HepG2 (cell line): ENCODE measurements around the gene SETD5. TPM values are rescaled to one million over a fixed set of nuclear protein-coding genes. Genes with fewer than 3 reads are reported as not detected.

ENCODE experiments used
- E2F1 ChIP-seq: sonication (generic); formaldehyde crosslinking; IDR thresholded peaks from 2 replicates; pipeline ENCODE4 v1.5.0; 2020; ENCODE audit warnings: missing genetic modification reagents
- KDM6A ChIP-seq: IDR thresholded peaks from 2 replicates; pipeline ENCODE4 v1.6.1; 2016; ENCODE audit warnings: low read depth
- MNT ChIP-seq: fragments of 450-650 bp; IDR thresholded peaks from 2 replicates; pipeline ENCODE4 v1.6.1; 2016
- NFYC ChIP-seq: IDR thresholded peaks from 2 replicates; pipeline ENCODE4 v1.6.1; 2016; ENCODE audit warnings: missing genetic modification reagents, missing compliant biosample characterization
- SOX13 ChIP-seq, 3 experiments: fragments of 450-650 bp in 1 of 3; sonication (generic) in 1 of 3; formaldehyde crosslinking in 1 of 3; IDR thresholded peaks in 2 of 3; conservative IDR thresholded peaks in 1 of 3; 2 replicates each; pipeline versions ENCODE4 v1.5.0 to v1.6.1; 2016 to 2020; ENCODE audit warnings: antibody characterized with exemption in 1 of 3, mild to moderate bottlenecking in 1 of 3, missing compliant biosample characterization in 1 of 3, missing genetic modification reagents in 1 of 3, moderate library complexity in 1 of 3
- SSRP1 ChIP-seq: IDR thresholded peaks from 2 replicates; pipeline ENCODE4 v1.6.1; 2016; ENCODE audit warnings: control low read depth
- ZNF3 ChIP-seq: IDR thresholded peaks from 2 replicates; pipeline ENCODE4 v1.7.0; 2017; ENCODE audit warnings: inconsistent platforms
- ZNF510 ChIP-seq: sonication (generic); formaldehyde crosslinking; IDR thresholded peaks from 2 replicates; pipeline ENCODE4 v1.4.0; 2020; ENCODE audit warnings: low read depth, mild to moderate bottlenecking, missing genetic modification reagents
- polyA plus RNA-seq, 8 experiments: library from polyadenylated mRNA; depleted of rRNA in 3 of 8; stranded (reverse) in 7 of 8; unstranded in 1 of 8; fragments of >200 nt; fragmentation: Illumina TruSeq in 4 of 8; extraction: Trizol in 4 of 8; gene quantifications; 2 replicates each; pipeline versions ENCODE4 v1.2.1 to v1.2.3, GENCODE V29; 2011 to 2016; ENCODE audit warnings: low read depth in 4 of 8, missing spikeins in 1 of 8, mixed read lengths in 1 of 8; ENCODE audit not compliant: insufficient read depth in 1 of 8
- total RNA-seq, 5 experiments: library from RNA; depleted of rRNA; stranded (reverse); fragments of >200 nt; fragmentation: Illumina TruSeq; extraction: Trizol; gene quantifications; 2 replicates each; pipeline ENCODE4 v1.2.3, GENCODE V29; 2016; ENCODE audit warnings: low read depth in 1 of 5
- TF ChIP-seq, protein P1 (sequence below): sonication (generic); formaldehyde crosslinking; conservative IDR thresholded peaks from 2 replicates; pipeline ENCODE4 v1.4.0; 2020; ENCODE audit warnings: mild to moderate bottlenecking, missing genetic modification reagents, moderate library complexity
- TF ChIP-seq, protein P2 (sequence below): sonication (generic); formaldehyde crosslinking; IDR thresholded peaks from 2 replicates; pipeline ENCODE4 v1.4.0; 2020; ENCODE audit warnings: missing genetic modification reagents
- TF ChIP-seq, protein P3 (sequence below): sonication (generic); formaldehyde crosslinking; IDR thresholded peaks from 2 replicates; pipeline ENCODE4 v1.8.1; 2022; ENCODE audit warnings: mild to moderate bottlenecking, missing genetic modification reagents
- TF ChIP-seq, protein P4 (sequence below): sonication (generic); formaldehyde crosslinking; IDR thresholded peaks from 2 replicates; pipeline ENCODE4 v1.8.1; 2023; ENCODE audit warnings: mild to moderate bottlenecking, inconsistent platforms, moderate library complexity, missing genetic modification reagents, borderline replicate concordance

SETD5 gene
- total and polyA plus RNA-seq, 2 of the 13 experiments (the other 11 are each of a cell fraction or from before 2014, with no cell fraction given): 46.8 to 95.8 TPM

GRCh38 chr3:9352917-9353752 lies 44.3 kb upstream of the SETD5 start (continued):
- TF ChIP-seq, protein P1, sequence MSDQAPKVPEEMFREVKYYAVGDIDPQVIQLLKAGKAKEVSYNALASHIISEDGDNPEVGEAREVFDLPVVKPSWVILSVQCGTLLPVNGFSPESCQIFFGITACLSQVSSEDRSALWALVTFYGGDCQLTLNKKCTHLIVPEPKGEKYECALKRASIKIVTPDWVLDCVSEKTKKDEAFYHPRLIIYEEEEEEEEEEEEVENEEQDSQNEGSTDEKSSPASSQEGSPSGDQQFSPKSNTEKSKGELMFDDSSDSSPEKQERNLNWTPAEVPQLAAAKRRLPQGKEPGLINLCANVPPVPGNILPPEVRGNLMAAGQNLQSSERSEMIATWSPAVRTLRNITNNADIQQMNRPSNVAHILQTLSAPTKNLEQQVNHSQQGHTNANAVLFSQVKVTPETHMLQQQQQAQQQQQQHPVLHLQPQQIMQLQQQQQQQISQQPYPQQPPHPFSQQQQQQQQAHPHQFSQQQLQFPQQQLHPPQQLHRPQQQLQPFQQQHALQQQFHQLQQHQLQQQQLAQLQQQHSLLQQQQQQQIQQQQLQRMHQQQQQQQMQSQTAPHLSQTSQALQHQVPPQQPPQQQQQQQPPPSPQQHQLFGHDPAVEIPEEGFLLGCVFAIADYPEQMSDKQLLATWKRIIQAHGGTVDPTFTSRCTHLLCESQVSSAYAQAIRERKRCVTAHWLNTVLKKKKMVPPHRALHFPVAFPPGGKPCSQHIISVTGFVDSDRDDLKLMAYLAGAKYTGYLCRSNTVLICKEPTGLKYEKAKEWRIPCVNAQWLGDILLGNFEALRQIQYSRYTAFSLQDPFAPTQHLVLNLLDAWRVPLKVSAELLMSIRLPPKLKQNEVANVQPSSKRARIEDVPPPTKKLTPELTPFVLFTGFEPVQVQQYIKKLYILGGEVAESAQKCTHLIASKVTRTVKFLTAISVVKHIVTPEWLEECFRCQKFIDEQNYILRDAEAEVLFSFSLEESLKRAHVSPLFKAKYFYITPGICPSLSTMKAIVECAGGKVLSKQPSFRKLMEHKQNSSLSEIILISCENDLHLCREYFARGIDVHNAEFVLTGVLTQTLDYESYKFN (CRISPR knock-in tag): peak; percentile 94
- no peak for TF ChIP-seq SSRP1
- 0 out of 2 replicates have a peak, but pooled peaks have one; percentile 32 for TF ChIP-seq KDM6A (CRISPR knock-in tag)
- TF ChIP-seq MNT: no peak
- TF ChIP-seq SOX13 (IDR thresholded peaks at IDR 0.05): peak; percentile 43; the same call in 1 of the 2 replicates
- peak in 1 of 2 experiments; percentile 77; a peak in 2 of 4 replicates for TF ChIP-seq SOX13 (CRISPR knock-in tag; conservative IDR thresholded peaks at IDR 0.05 in 1 of 2, IDR thresholded peaks at IDR 0.05 in 1 of 2)
- TF ChIP-seq, protein P2, sequence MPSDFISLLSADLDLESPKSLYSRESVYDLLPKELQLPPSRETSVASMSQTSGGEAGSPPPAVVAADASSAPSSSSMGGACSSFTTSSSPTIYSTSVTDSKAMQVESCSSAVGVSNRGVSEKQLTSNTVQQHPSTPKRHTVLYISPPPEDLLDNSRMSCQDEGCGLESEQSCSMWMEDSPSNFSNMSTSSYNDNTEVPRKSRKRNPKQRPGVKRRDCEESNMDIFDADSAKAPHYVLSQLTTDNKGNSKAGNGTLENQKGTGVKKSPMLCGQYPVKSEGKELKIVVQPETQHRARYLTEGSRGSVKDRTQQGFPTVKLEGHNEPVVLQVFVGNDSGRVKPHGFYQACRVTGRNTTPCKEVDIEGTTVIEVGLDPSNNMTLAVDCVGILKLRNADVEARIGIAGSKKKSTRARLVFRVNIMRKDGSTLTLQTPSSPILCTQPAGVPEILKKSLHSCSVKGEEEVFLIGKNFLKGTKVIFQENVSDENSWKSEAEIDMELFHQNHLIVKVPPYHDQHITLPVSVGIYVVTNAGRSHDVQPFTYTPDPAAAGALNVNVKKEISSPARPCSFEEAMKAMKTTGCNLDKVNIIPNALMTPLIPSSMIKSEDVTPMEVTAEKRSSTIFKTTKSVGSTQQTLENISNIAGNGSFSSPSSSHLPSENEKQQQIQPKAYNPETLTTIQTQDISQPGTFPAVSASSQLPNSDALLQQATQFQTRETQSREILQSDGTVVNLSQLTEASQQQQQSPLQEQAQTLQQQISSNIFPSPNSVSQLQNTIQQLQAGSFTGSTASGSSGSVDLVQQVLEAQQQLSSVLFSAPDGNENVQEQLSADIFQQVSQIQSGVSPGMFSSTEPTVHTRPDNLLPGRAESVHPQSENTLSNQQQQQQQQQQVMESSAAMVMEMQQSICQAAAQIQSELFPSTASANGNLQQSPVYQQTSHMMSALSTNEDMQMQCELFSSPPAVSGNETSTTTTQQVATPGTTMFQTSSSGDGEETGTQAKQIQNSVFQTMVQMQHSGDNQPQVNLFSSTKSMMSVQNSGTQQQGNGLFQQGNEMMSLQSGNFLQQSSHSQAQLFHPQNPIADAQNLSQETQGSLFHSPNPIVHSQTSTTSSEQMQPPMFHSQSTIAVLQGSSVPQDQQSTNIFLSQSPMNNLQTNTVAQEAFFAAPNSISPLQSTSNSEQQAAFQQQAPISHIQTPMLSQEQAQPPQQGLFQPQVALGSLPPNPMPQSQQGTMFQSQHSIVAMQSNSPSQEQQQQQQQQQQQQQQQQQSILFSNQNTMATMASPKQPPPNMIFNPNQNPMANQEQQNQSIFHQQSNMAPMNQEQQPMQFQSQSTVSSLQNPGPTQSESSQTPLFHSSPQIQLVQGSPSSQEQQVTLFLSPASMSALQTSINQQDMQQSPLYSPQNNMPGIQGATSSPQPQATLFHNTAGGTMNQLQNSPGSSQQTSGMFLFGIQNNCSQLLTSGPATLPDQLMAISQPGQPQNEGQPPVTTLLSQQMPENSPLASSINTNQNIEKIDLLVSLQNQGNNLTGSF: no peak
- no peak for TF ChIP-seq ZNF3
- TF ChIP-seq, protein P3, sequence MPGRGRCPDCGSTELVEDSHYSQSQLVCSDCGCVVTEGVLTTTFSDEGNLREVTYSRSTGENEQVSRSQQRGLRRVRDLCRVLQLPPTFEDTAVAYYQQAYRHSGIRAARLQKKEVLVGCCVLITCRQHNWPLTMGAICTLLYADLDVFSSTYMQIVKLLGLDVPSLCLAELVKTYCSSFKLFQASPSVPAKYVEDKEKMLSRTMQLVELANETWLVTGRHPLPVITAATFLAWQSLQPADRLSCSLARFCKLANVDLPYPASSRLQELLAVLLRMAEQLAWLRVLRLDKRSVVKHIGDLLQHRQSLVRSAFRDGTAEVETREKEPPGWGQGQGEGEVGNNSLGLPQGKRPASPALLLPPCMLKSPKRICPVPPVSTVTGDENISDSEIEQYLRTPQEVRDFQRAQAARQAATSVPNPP: no peak
- TF ChIP-seq, protein P4, sequence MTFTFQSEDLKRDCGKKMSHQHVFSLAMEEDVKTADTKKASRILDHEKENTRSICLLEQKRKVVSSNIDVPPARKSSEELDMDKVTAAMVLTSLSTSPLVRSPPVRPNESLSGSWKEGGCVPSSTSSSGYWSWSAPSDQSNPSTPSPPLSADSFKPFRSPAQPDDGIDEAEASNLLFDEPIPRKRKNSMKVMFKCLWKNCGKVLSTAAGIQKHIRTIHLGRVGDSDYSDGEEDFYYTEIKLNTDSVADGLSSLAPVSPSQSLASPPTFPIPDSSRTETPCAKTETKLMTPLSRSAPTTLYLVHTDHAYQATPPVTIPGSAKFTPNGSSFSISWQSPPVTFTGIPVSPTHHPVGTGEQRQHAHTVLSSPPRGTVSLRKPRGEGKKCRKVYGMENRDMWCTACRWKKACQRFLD (CRISPR knock-in tag): no peak
- no peak for TF ChIP-seq ZNF510 (CRISPR knock-in tag)
- TF ChIP-seq E2F1 (CRISPR knock-in tag): no peak
- no peak for TF ChIP-seq NFYC
